Measurements from ENCODE around the gene GALNT8. TPM values are rescaled to one million over a fixed set of nuclear protein-coding genes. Genes with fewer than 3 reads are reported as not detected.
A peak's percentile ranks its signal among the peaks of the same experiment; 100 is the strongest.

The GALNT8 gene
- total RNA-seq, 1 experiment from 2014 or later: 5.4 TPM

- DNase-seq: no peak
- Histone ChIP-seq H4K91ac (ENCODE audit: insufficient read length, low read depth, low read length) (no peak overlapping the region), H2BK20ac (ENCODE audit: low read depth, low read length, poor library complexity, severe bottlenecking) (no peak overlapping the region), H3K27me3 (ENCODE audit: insufficient read depth, low read length) (no peaks in the 10 kb centered on the region), H3K79me1 (ENCODE audit: insufficient read depth, low read depth, low read length, poor library complexity, severe bottlenecking) (no peaks in the 10 kb centered on the region), H3K4me2 (ENCODE audit: insufficient read depth, insufficient read length, low read length) (no peak overlapping the region), H3K79me2 (ENCODE audit: insufficient read depth, low read length) (no peaks in the 10 kb centered on the region), H3K56ac (ENCODE audit: insufficient read length, low read depth, low read length) (no peak overlapping the region), H3T11ph (ENCODE audit: low read length) (no peak overlapping the region), H3K27ac (ENCODE audit: insufficient read length, low read depth, low read length) (no peak overlapping the region), H2BK120ac (ENCODE audit: low read depth, low read length, poor library complexity, severe bottlenecking) (no peak overlapping the region), H3K18ac (ENCODE audit: insufficient read length, low read depth, low read length) (no peak overlapping the region), H4K20me1 (ENCODE audit: control insufficient read depth, insufficient read depth, insufficient read length) (no peaks in the 10 kb centered on the region), H3K23me2 (ENCODE audit: insufficient read length, low read depth, low read length, poor library complexity, severe bottlenecking) (no peaks in the 10 kb centered on the region), H3K9me3 (ENCODE audit: control insufficient read depth, low read depth, low read length) (no peaks in the 10 kb centered on the region), H4K5ac (ENCODE audit: insufficient read length, low read depth, low read length) (no peak overlapping the region), H4K8ac (replicated peaks; ENCODE audit: insufficient read length, low read depth, low read length) (no peak overlapping the region), H2AK5ac (ENCODE audit: insufficient read length, low read length) (no peak overlapping the region), H3K4me1 (ENCODE audit: insufficient read depth, low read length) (no peaks in the 10 kb centered on the region), H3K9ac (ENCODE audit: extremely low read depth, insufficient read length, low read length) (no peak overlapping the region), H2BK15ac (ENCODE audit: low read depth, low read length) (no peak overlapping the region), H3K14ac (ENCODE audit: insufficient read depth, low read length) (no peak overlapping the region), H2BK12ac (ENCODE audit: insufficient read length, low read depth, low read length) (no peak overlapping the region), H3K23ac (ENCODE audit: insufficient read length, low read depth, low read length) (peak overlapping the region; percentile 14), H2AFZ (ENCODE audit: low read length) (no peak overlapping the region), H3K4ac (ENCODE audit: low read depth, low read length) (no peak overlapping the region), H2BK5ac (ENCODE audit: insufficient read length, low read length) (no peak overlapping the region)
- no peaks in the 10 kb centered on the region for H3K36me3 Mint-ChIP-seq (ENCODE audit: insufficient read depth in 1 of 3, low read depth in 3 of 3)
- no peaks in the 10 kb centered on the region; a peak in 1 of 5 replicates for H3K9me3 Mint-ChIP-seq
- no peaks in the 10 kb centered on the region for H3K4me1 Mint-ChIP-seq
- H3K27me3 Mint-ChIP-seq (ENCODE audit: low read depth): peaks cover 30% of the 10 kb centered on the region
- H3K27ac Mint-ChIP-seq: no peak overlapping the region
- H3K4me3 Mint-ChIP-seq: no peak overlapping the region
- no peak for TF ChIP-seq CTCF (conservative IDR thresholded peaks at IDR 0.05)
These were observed 80.4 kb downstream of the GALNT8 start for GRCh38 chr12:4800555-4800954.

All from H9 (cell line).